HL-60 (cell line): ENCODE data around the gene FCHSD2.

ENCODE experiments used
- DNase-seq, 2 experiments: peaks; one replicate each; pipeline ENCODE4 v3.0.0-alpha.2; 2010 to 2020; ENCODE audit warnings: low read depth in 1 of 2, low spot score in 1 of 2
- H3K27ac ChIP-seq: fragments of 250-450 bp; sonication (Bioruptor Pico); replicated peaks from 2 replicates; pipeline ENCODE4 v1.5.1; 2020; ENCODE audit warnings: mild to moderate bottlenecking, moderate library complexity
- H3K27me3 ChIP-seq: fragments of 250-450 bp; sonication (Bioruptor Pico); 2 replicates; pipeline ENCODE4 v1.5.1; 2021; ENCODE audit warnings: mild to moderate bottlenecking, moderate library complexity; ENCODE audit not compliant: insufficient read depth, poor library complexity, severe bottlenecking
- H3K4me3 ChIP-seq: replicated peaks from 2 replicates; pipeline ENCODE4 v1.5.1; 2011; ENCODE audit warnings: mild to moderate bottlenecking, control low read depth, low read length; ENCODE audit not compliant: insufficient read depth
- CTCF ChIP-seq: IDR thresholded peaks from one replicate; pipeline ENCODE4 v1.5.1; 2011; ENCODE audit warnings: low read length, control low read depth, inconsistent platforms; ENCODE audit not compliant: insufficient read depth
- GABPA ChIP-seq: IDR thresholded peaks from 2 replicates; pipeline ENCODE4 v1.6.1; 2012; ENCODE audit warnings: low read depth
- POLR2AphosphoS5 ChIP-seq: IDR thresholded peaks from 2 replicates; pipeline ENCODE4 v1.6.1; 2012; ENCODE audit warnings: low read depth
- REST ChIP-seq: IDR thresholded peaks from 2 replicates; pipeline ENCODE4 v1.6.1; 2012; ENCODE audit warnings: low read depth; ENCODE audit not compliant: insufficient replicate concordance
- SPI1 ChIP-seq: IDR thresholded peaks from 2 replicates; pipeline ENCODE4 v1.6.1; 2012; ENCODE audit warnings: low read depth, mild to moderate bottlenecking, borderline replicate concordance

FCHSD2 gene

DNA sequence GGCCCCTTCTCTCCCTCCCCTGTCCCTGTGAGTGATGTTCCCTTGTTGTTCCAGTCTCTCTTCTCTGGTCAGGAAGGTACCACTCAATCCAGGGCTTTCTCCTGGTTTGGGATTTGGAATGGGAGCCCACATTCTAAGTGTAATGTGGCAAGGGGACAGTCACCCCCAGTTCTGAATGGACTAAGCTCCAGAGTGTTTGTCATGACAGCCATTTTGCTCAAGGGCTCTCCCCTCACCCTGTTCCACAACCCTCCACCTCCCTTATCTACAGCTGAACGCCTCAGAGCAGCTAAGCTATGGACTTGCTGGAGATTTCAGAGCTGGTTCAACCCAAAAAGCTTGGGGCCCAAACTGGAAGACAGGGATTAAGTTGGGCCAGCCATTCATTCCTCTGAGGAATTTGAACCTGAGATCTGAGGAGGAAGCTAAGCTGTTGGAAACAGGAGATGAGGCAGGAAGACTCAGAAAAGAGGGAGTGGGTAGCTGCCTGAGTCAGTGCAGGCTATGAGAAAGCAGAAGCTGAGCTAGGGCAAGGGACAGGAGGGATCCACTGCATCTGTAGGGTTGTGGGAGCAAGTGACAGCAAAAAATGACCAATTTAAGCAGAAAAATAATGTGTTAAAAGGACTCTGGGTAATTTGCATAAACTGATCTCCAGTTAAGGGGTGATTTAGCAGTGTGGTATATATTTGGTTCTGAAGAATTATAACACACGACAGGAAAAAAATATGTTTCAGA, 22.9 kb upstream of the FCHSD2 start:
- peak in 1 of 2 experiments; percentile 44 for DNase-seq
- Histone ChIP-seq H3K4me3 (no peak overlapping the region), H3K27me3 (no peaks in the 10 kb centered on the region), H3K27ac (no peak overlapping the region)
- TF ChIP-seq CTCF (no peak), POLR2AphosphoS5 (no peak), REST (no peak), GABPA (no peak), SPI1 (no peak)

DNA sequence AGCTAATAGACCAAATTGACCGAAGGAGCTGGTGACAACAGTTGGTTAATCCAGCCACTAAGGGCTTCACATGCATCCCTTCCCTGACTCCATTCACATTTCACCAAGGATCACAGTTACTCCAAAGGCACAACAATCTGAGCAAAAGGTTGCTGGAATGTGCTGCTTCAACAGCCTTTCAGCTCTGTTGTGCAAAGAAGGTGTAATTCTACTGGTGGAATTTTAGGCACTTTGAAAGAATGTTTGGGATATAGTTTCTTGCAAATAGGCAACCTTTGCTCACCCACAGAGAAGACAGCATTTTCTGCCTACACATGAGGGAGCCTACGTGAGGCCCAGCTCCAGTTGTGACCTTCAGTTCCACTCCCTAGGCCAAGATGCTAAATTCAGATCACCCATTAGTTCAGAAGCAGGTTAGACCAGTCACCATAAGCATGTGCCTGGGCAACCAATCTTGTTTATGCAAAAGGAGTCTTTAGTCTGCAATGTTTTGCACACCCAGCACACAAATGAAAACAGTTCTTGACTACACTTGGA, 21.6 kb upstream of the FCHSD2 start:
- TF ChIP-seq POLR2AphosphoS5 (no peak), GABPA (no peak), REST (no peak)
- Histone ChIP-seq H3K27ac (no peak overlapping the region), H3K4me3 (no peak overlapping the region), H3K27me3 (no peaks in the 10 kb centered on the region)
- DNase-seq = no peak

GRCh38 chr11:73162196-73162740, 20.1 kb upstream of the FCHSD2 start:
- Histone ChIP-seq H3K27me3 (no peaks in the 10 kb centered on the region), H3K27ac (no peak overlapping the region; the same call in 1 of the 2 replicates), H3K4me3 (no peak overlapping the region)
- peak in 1 of 2 experiments; percentile 36 for DNase-seq
- TF ChIP-seq SPI1 (peak; percentile 69; the same call in 1 of the 2 replicates), CTCF (no peak)

- no peak overlapping the region for H3K4me3 ChIP-seq
Observed at GRCh38 chr11:73160005-73160760, 18.1 kb upstream of the FCHSD2 start.

More at GRCh38 chr11:73160005-73160760, 18.1 kb upstream of the FCHSD2 start:
- H3K27ac ChIP-seq = no peak overlapping the region
- no peaks in the 10 kb centered on the region for H3K27me3 ChIP-seq
- TF ChIP-seq SPI1 = no peak
- TF ChIP-seq CTCF = no peak
- TF ChIP-seq REST = no peak
- no peak for TF ChIP-seq POLR2AphosphoS5
- TF ChIP-seq GABPA = no peak
- no peak for DNase-seq
